NT2/D1 (cell line): Measurements from ENCODE around the gene PKD2.

ENCODE experiments used
- SUZ12 ChIP-seq: IDR thresholded peaks from 2 replicates; pipeline ENCODE4 v1.6.1; 2011; ENCODE audit not compliant: insufficient read length, insufficient read depth; ENCODE audit errors: extremely low read depth
- YY1 ChIP-seq: IDR thresholded peaks from 2 replicates; pipeline ENCODE4 v1.6.1; 2011; ENCODE audit not compliant: insufficient read length, insufficient read depth
- ZNF274 ChIP-seq: IDR thresholded peaks from 2 replicates; pipeline ENCODE4 v1.6.1; 2011; ENCODE audit warnings: mild to moderate bottlenecking, low read depth, low read length

GRCh38 chr4:87989765-87990164 is 17.7 kb upstream of the PKD2 start:
- TF ChIP-seq SUZ12, result no peak
- TF ChIP-seq ZNF274, result no peak
- TF ChIP-seq YY1, result no peak
